Pancreas (tissue), 10 donors: Measurements from ENCODE around the gene CBFA2T3. TPM values are rescaled to one million over a fixed set of nuclear protein-coding genes. Genes with fewer than 3 reads are reported as not detected.

Source experiments
- ATAC-seq, 4 donors: fragments of 200-7000 bp; cut with Tn5 transposase; one replicate each; pipeline versions ENCODE4 v1.8.0 to v1.9.1; 2020; ENCODE audit warnings: mild to moderate bottlenecking in 4 of 4, moderate library complexity in 4 of 4
- DNase-seq, 6 donors: peaks; one replicate each; pipeline ENCODE4 v3.0.0-alpha.2; 2020
- FAIRE-seq: peaks from 2 replicates; lab custom pipeline; 2012; peaks lifted over from hg19 to GRCh38; lab: Jason Lieb, UNC
- H3K27ac ChIP-seq, 4 donors: fragments of 200-600 bp; sonication (generic); 1 replicate in 3 of 4; 2 replicates in 1 of 4; pipeline versions ENCODE4 v1.5.0 to v1.8.0; 2020
- H3K27me3 ChIP-seq, 4 donors: fragments of 200-600 bp; one replicate each; pipeline ENCODE4 v1.8.0; 2021
- H3K36me3 ChIP-seq, 3 donors: fragments of 200-600 bp; sonication (generic) in 1 of 3; one replicate each; pipeline versions ENCODE4 v1.5.0 to v1.8.0; 2020 to 2021
- H3K4me1 ChIP-seq, 3 donors: fragments of 200-600 bp; one replicate each; pipeline ENCODE4 v1.8.0; 2021
- H3K4me3 ChIP-seq, 4 donors: fragments of 200-600 bp; sonication (generic) in 2 of 4; one replicate each; pipeline versions ENCODE4 v1.5.0 to v1.8.0; 2020 to 2021
- H3K9me3 ChIP-seq, 4 donors: fragments of 200-600 bp; one replicate each; pipeline ENCODE4 v1.8.0; 2021
- CTCF ChIP-seq, 4 donors: fragments of 200-600 bp; sonication (generic) in 3 of 4; IDR thresholded peaks; one replicate each; pipeline versions ENCODE4 v1.5.0 to v1.8.0; 2021; ENCODE audit warnings: antibody characterized with exemption in 4 of 4
- WGBS, 2 donors: extraction: QIAGEN DNeasy Blood & Tissue Kit; methylation state at CpG; one replicate each; pipeline ENCODE4 v1.1.7; 2013; 5-methylcytosine and 5-hydroxymethylcytosine counted together
- intact Hi-C, 3 donors: fragments of 100-400 bp; cut with DNase I; formaldehyde crosslinking; loops; one replicate each; pipeline versions ENCODE4 v1.11.1 to v1.14.2; 2022
- polyA plus RNA-seq, 2 donors: library from polyadenylated mRNA; stranded (reverse); fragments of 200-250 nt; gene quantifications; one replicate each; pipeline ENCODE4 v1.2.3, GENCODE V29; 2013
- total RNA-seq, 6 donors: library from RNA; stranded (reverse); fragmentation: NEBNext Ultra II Directional in 4 of 6; extraction: Animal tissue kit (Norgen Biotek cat#: 25700) in 4 of 6; gene quantifications; one replicate each; pipeline versions ENCODE4 v1.2.1 to v1.2.4, GENCODE V29; 2021 to 2023
- donor health status: healthy with polysubstance abuse.
- donor health status: DM: no; HTN: no; CAD: no; lungs with moderate emphysema.
- donor health status: DM: no; HTN: no; CAD: no.
- donor health status: control.
- donor health status: control.
- donor health status: Bipolar disorder and iron deficiency.
- donor health status: DM: yes; HTN: yes; CAD: no.
- donor health status: DM: no; HTN: no; CAD: no.
- donor health status: DM: no; HTN: no; CAD: no.
- donor health status: DM: yes; HTN: yes; CAD: no.

CBFA2T3 gene
- total and polyA plus RNA-seq, 8 donors, result 8.7 to 27.0 (median 21.9) TPM

GRCh38 chr16:88937206-88937621, 39.8 kb downstream of the CBFA2T3 start:
- H3K4me1 ChIP-seq, result peaks cover 0 to 17% (median 0%) of the 10 kb centered on the region in 3 donors
- ATAC-seq, result no peak
- no peaks in the 10 kb centered on the region for H3K36me3 ChIP-seq
- H3K4me3 ChIP-seq, result no peak overlapping the region
- H3K27ac ChIP-seq, result peak overlapping the region in 2 of 4 donors; percentile 10 to 50
- no peak for FAIRE-seq
- peak in 1 of 6 donors; percentile 67 for DNase-seq
- H3K27me3 ChIP-seq, result no peaks in the 10 kb centered on the region
- intact Hi-C loops, result loop anchor here in 1 of 3 donors (5.0 kb wide), 1 partner anchor 345 kb away; no protein-coding TSS in a partner anchor
- 86 to 87% methylated on average over 19 of the region's 19 CpGs for WGBS, 2 donors
- no peaks in the 10 kb centered on the region for H3K9me3 ChIP-seq
- TF ChIP-seq CTCF (IDR thresholded peaks at IDR 0.05), result no peak

GRCh38 chr16:88936556-88937205, 40.3 kb downstream of the CBFA2T3 start:
- ATAC-seq, result peak in 1 of 4 donors; percentile 4
- intact Hi-C loops, result loop anchor here in 1 of 3 donors (5.0 kb wide), 1 partner anchor 346 kb away; no protein-coding TSS in a partner anchor
- Histone ChIP-seq H3K36me3 (no peaks in the 10 kb centered on the region), H3K4me3 (peak overlapping the region in 1 of 4 donors; percentile 10), H3K27ac (peak overlapping the region in 3 of 4 donors; percentile 10 to 50 (median 33)), H3K4me1 (peaks cover 0 to 17% (median 0%) of the 10 kb centered on the region in 3 donors), H3K27me3 (no peaks in the 10 kb centered on the region), H3K9me3 (no peaks in the 10 kb centered on the region)
- WGBS, 2 donors, result 64 to 75% methylated on average over 31 of the region's 31 CpGs
- no peak for FAIRE-seq
- peak in 1 of 6 donors; percentile 41 for DNase-seq
- TF ChIP-seq CTCF (IDR thresholded peaks at IDR 0.05), result no peak

GRCh38 chr16:88936008-88936555, 40.9 kb downstream of the CBFA2T3 start:
- Histone ChIP-seq H3K27ac (peak overlapping the region in 1 of 4 donors; percentile 50), H3K27me3 (no peaks in the 10 kb centered on the region), H3K4me1 (peaks cover 0 to 17% (median 0%) of the 10 kb centered on the region in 3 donors), H3K36me3 (no peaks in the 10 kb centered on the region), H3K9me3 (no peaks in the 10 kb centered on the region), H3K4me3 (peak overlapping the region in 1 of 4 donors; percentile 10)
- no peak for FAIRE-seq
- TF ChIP-seq CTCF (IDR thresholded peaks at IDR 0.05), result no peak
- intact Hi-C loops, result loop anchor here in 1 of 3 donors (5.0 kb wide), 1 partner anchor 346 kb away; no protein-coding TSS in a partner anchor
- peak in 2 of 4 donors; percentile 15 to 20 for ATAC-seq
- 21 to 29% methylated on average over 19 of the region's 19 CpGs for WGBS, 2 donors
- peak in 3 of 6 donors; percentile 29 to 69 (median 45) for DNase-seq

GRCh38 chr16:88934066-88934667, 42.8 kb downstream of the CBFA2T3 start:
- Histone ChIP-seq H3K27ac (no peak overlapping the region), H3K36me3 (no peaks in the 10 kb centered on the region), H3K27me3 (no peaks in the 10 kb centered on the region), H3K4me1 (peaks cover 0 to 14% (median 0%) of the 10 kb centered on the region in 3 donors), H3K4me3 (no peak overlapping the region), H3K9me3 (no peaks in the 10 kb centered on the region)
- DNase-seq (peak in 2 of 6 donors; percentile 19 to 61), ATAC-seq (no peak), FAIRE-seq (no peak)
- no peak for TF ChIP-seq CTCF (IDR thresholded peaks at IDR 0.05)
- WGBS, 2 donors, result 81 to 83% methylated on average over 33 of the region's 33 CpGs
- intact Hi-C loops, result no loop called here
